ENCODE results near the gene AGR3. TPM values are rescaled to one million over a fixed set of nuclear protein-coding genes. Genes with fewer than 3 reads are reported as not detected.

The AGR3 gene
- polyA plus RNA-seq, 1 donor from 2014 or later: not detected

GRCh38 chr7:16926861-16927260 lies 45.1 kb upstream of the AGR3 start:
- Histone ChIP-seq H3K9me3 (ENCODE audit: low read length) (no peaks in the 10 kb centered on the region), H4K20me1 (ENCODE audit: insufficient read depth) (no peaks in the 10 kb centered on the region), H2AFZ (ENCODE audit: low read depth, low read length) (no peak overlapping the region), H3K27me3 (ENCODE audit: insufficient read depth, low read depth, low read length) (no peaks in the 10 kb centered on the region), H3K27ac (ENCODE audit: low read length) (no peak overlapping the region), H3K9me2 (ENCODE audit: insufficient read depth, low read length) (no peaks in the 10 kb centered on the region), H3K4me2 (ENCODE audit: low read length) (no peak overlapping the region), H3F3A (ENCODE audit: insufficient read depth, low read length, poor library complexity, severe bottlenecking) (no peaks in the 10 kb centered on the region), H3K36me3 (ENCODE audit: insufficient read depth, low read length) (no peaks in the 10 kb centered on the region), H3K9ac (ENCODE audit: low read length) (no peak overlapping the region), H3K4me3 (ENCODE audit: low read length) (no peak overlapping the region), H3K79me2 (replicated peaks; ENCODE audit: insufficient read depth, low read length) (no peaks in the 10 kb centered on the region)
- no peak for TF ChIP-seq POLR2AphosphoS5 (IDR thresholded peaks at IDR 0.05)
- TF ChIP-seq REST (IDR thresholded peaks at IDR 0.05; ENCODE audit: borderline replicate concordance): no peak
- no peak for TF ChIP-seq EZH2 (IDR thresholded peaks at IDR 0.05; ENCODE audit: borderline replicate concordance, insufficient read depth, low read length, poor library complexity, severe bottlenecking)
- TF ChIP-seq SMC3 (conservative IDR thresholded peaks at IDR 0.05; ENCODE audit: poor library complexity): no peak
- TF ChIP-seq MXI1 (conservative IDR thresholded peaks at IDR 0.05; ENCODE audit: poor library complexity, severe bottlenecking): no peak
- TF ChIP-seq CTCF (IDR thresholded peaks at IDR 0.05; ENCODE audit: poor library complexity, severe bottlenecking): no peak
- TF ChIP-seq TAF1 (IDR thresholded peaks at IDR 0.05; ENCODE audit: low read depth): no peak
- no peak for TF ChIP-seq RAD21 (conservative IDR thresholded peaks at IDR 0.05)
- no peak for TF ChIP-seq EP300 (conservative IDR thresholded peaks at IDR 0.05; ENCODE audit: poor library complexity, severe bottlenecking)

DNA sequence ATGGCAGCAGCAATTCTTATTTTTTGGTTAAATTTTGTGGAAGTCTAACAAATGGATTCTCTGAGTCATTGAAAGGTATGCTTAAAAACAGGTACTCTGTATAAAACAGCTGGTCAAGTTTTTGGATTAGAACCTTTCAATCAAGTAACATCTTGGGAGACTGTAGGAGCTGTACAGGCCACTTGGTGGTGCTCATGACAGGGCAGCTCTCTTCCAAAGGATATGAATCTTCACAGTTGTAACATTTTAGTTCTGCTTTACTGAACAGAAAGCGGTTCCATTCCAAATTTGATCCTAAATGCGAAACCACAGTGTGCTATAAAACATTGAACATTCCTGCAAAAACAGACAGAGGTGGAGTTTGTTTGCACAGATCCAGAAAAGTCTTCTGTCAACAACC lies 44.5 kb upstream of the AGR3 start:
- TF ChIP-seq RAD21 (conservative IDR thresholded peaks at IDR 0.05) (peak; percentile 52), MXI1 (conservative IDR thresholded peaks at IDR 0.05; ENCODE audit: poor library complexity, severe bottlenecking) (no peak), CTCF (IDR thresholded peaks at IDR 0.05; ENCODE audit: poor library complexity, severe bottlenecking) (peak; percentile 42)
- Histone ChIP-seq H3K4me3 (ENCODE audit: low read length) (no peak overlapping the region), H3K9me3 (ENCODE audit: low read length) (no peaks in the 10 kb centered on the region), H3F3A (ENCODE audit: insufficient read depth, low read length, poor library complexity, severe bottlenecking) (no peaks in the 10 kb centered on the region), H3K27ac (ENCODE audit: low read length) (no peak overlapping the region), H3K27me3 (ENCODE audit: insufficient read depth, low read depth, low read length) (no peaks in the 10 kb centered on the region), H3K36me3 (ENCODE audit: insufficient read depth, low read length) (no peaks in the 10 kb centered on the region), H3K4me2 (ENCODE audit: low read length) (no peak overlapping the region), H4K20me1 (ENCODE audit: insufficient read depth) (no peaks in the 10 kb centered on the region), H3K79me2 (replicated peaks; ENCODE audit: insufficient read depth, low read length) (no peaks in the 10 kb centered on the region), H3K9me2 (ENCODE audit: insufficient read depth, low read length) (no peaks in the 10 kb centered on the region), H2AFZ (ENCODE audit: low read depth, low read length) (no peak overlapping the region), H3K9ac (ENCODE audit: low read length) (no peak overlapping the region)

Measured in neural cell (in vitro differentiated cells).